ENCODE results near the gene AUTS2.

The AUTS2 gene

GRCh38 chr7:69857014-69857413 lies 258.7 kb downstream of the AUTS2 start:
- no peak for DNase-seq (ENCODE audit: low read depth)

- DNase-seq (ENCODE audit: low read depth) = no peak
Measured at GRCh38 chr7:69858471-69858870, 260.2 kb downstream of the AUTS2 start.

DNA sequence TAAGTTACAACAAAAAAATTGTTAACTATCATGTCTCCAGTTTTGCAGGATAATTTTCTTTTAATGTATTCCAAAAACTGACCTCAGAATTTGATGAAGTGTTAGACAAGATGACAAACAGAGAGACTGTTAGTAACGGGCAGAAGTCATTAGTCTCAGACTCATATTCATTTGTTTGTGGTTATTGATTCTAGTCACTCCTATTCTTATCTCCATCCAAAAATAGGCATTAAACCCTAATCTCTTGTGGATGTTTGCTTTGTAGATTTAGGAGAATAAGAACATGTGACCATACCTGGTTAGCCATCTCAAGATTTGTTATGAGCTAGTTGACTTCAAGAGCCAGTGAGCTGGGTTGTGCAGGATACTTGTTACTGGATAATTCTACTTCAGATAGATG lies 261.1 kb downstream of the AUTS2 start:
- DNase-seq (ENCODE audit: low read depth) = no peak

DNA sequence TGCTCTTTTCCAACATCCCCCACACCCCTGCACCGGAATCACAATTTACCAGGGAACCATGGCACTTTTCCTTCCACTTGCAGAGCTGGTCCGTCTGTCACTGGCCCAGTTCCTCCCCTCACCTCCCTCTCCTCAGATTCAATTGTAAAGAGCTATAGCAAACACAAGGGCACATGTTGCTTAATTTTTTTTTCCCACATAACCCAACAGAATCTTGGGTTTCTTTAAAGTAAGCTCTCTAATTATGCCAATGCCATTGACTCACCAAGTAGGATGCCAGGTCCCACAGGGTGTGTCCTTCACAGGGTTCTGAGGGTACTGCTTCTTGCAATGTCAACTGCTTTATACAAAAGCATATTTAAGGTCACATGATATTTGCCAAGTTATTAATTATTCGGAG lies 262.2 kb downstream of the AUTS2 start:
- no peak for DNase-seq (ENCODE audit: low read depth)

DNA sequence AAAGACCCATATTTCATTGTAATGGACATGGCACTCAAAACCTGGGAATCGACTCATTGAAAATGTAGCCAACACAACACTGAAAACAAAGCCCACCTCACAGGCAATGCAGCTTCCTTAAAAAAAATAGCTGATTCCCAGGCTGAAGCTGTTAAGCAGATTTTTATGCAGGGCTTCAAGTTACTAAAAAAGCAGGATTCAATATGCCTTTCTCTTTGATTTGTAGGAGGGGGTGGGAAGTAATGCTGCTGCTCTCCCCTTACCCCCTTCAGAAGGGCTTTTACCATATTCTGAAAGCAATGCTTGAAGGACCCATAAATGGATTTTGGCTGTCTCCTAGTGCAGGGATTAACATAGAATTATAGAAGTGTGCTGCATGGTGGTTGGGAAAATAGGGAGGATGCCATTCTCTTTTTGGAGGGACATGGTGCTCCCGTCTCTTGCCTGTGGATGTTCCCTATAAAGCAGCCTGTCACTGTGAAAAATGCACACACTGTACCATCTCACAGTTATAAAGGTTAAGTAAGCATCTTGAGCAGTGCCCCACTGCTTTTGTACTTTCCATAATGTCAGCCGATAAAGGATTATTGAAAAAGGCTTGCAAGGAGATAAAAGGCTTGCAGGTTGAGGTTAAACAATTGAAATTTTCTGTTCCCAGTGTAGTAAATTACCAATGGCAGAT lies 262.8 kb downstream of the AUTS2 start:
- no peak for DNase-seq (ENCODE audit: low read depth)

DNA sequence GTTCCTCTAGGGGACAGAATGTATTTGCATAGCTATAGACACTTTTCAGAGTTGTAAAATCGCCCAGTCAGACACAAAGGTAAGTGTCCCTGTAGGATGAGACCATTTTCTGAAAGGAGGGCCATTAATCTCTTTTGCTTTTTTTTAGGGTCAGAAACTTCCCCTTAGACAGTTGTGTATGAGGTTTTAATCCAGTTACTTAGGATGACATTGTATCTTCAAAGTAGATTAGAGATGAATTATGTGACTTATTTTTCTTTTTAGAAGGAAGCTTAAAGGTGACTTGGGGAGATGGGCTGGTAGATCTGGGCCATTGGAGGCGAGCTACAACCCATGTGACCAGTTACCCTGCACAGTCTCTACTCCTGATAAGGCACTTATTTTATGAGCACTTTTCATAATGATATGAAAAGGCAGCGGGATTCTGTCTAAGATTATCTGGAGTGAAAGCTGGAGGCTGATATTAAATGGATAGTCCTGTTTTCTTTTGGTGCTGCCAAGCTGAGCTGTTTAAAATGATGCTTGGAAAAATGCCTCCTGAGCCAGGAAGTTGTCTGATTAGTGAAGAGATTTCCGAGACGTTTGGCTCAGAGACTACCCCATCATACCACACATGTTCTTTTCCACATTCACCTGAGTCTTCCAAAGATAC lies 264.3 kb downstream of the AUTS2 start:
- no peak for DNase-seq (ENCODE audit: low read depth)

GRCh38 chr7:69864274-69864673 lies 266.0 kb downstream of the AUTS2 start:
- no peak for DNase-seq (ENCODE audit: low read depth)

DNA sequence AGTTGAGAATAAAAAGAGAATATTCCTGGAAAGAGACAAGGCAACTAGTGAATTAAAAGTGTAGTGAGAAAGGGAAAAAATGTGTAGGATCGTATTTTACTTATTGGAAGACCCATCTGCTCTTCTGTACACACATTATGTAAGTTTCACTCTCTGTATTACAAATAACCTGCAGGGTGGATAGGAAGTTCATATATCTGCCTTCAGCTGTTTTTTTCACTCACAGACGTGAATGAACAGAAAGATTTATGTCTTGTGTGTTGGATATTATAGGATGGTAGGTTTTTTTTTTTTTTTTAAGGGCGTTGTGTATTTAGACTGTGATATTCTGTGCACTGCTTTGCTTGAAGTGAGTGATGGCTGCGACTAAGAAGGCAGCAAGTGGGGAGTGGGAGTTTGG lies 266.5 kb downstream of the AUTS2 start:
- DNase-seq (ENCODE audit: low read depth) = no peak

- no peak for DNase-seq (ENCODE audit: low read depth)
Measured at GRCh38 chr7:69868921-69869320, 270.6 kb downstream of the AUTS2 start.

- DNase-seq (ENCODE audit: low read depth) = no peak
Measured at GRCh38 chr7:69871213-69871885, 273.1 kb downstream of the AUTS2 start.

DNA sequence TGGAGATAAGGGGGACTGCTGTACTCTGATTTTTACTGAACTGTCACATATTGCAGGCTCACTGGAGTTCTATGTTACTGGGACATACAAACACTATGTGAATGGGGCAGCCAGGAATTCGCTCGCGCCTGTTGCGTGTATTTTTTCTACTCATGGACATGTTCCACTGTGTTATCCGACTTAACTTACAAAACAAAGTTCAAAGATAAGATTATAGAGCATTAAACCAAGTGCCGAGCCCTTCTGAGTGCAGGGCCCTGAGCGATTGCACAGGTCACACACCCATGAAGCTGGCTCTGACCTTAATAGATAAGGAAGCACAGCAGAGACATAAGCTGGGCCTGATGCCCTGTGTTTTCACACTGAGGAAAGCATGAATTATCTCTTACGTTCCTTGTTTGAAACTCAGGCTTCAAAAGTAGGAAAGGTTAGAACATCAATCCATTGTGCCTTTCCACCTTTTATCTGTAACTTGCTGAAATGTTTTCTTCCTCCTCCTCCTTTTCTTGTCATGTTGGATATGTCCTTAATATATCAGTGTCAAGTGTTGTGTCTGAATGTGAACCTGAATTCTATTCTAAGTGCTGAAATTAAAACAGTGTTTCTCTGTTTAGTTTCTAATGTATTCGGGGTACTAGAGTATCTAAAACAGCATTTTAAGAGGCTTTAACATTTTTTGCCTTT lies 273.8 kb downstream of the AUTS2 start:
- no peak for DNase-seq (ENCODE audit: low read depth)

DNA sequence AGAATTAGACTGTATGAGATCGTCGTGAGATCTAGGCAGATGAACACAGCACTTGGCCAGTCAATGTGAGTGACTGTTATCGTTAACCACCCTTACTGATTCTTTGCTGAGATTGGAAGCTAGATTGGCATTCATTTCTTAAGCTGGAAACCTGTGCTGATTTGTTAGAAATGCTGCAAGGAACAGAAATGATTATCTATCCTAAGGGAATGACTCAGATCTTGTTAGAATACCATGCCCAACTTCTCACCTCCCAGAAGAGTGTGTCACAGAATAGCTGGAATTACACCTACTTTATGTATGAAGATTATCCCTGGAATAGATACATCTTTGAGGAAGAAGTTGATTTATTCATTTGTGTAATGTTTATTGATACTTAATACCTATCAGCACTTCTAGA lies 275.2 kb downstream of the AUTS2 start:
- DNase-seq (ENCODE audit: low read depth) = no peak

DNA sequence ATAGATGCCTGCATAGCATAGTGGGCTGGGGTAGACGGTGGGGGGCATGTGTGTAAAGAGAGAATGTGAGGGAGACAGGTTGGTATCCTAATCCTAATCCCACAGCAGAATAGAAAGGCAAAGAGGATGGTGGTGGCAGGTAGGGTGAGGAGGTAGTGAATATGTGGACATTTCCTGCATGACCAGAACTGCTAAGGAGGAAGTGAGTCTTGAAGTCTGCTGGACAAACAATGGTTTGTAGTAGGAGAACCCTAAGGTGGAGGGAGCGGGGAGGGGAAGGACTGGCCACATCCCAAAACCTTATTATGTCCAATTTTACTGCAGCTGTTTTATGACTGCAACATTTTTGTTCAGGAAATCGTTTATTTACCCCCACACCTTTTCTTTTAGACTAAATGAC lies 279.7 kb downstream of the AUTS2 start:
- DNase-seq (ENCODE audit: low read depth) = no peak

DNA sequence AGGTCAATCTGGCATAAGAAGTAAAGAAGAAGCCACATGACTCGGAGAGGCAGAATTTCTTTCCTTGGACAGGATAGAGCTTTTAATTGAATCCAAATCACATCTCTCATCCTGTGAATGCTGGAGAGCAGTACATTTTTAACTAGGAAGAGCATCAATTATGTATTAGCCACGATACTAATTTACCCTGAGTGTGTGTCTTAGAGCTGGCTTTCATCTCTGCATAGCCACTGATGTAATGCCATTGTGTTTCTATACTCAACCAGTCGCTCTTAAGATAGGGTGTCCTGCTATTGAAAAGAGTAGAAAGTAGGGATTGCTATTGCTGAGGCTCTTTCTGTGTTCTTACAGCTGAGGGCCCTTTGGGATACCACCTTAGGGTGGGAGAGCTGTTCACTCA lies 280.3 kb downstream of the AUTS2 start:
- no peak for DNase-seq (ENCODE audit: low read depth)

DNA sequence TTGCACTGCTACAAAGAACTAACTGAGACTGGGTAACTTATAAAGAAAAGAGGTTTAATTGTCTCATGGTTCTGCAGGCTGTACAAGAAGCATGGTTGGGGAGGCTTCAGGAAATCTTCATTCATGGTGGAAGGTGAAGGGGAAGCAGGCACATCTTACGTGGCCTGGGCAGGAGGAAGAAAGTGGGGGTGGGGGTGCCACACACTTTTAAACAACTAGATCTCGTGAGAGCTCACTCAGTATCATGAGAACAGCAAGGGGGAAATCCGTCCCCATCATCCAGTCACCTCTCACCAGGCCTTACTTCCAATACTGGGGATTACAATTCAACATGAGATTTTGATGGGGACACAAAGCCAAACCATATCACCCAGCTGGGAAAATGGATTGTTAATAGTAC lies 281.7 kb downstream of the AUTS2 start:
- no peak for DNase-seq (ENCODE audit: low read depth)

DNA sequence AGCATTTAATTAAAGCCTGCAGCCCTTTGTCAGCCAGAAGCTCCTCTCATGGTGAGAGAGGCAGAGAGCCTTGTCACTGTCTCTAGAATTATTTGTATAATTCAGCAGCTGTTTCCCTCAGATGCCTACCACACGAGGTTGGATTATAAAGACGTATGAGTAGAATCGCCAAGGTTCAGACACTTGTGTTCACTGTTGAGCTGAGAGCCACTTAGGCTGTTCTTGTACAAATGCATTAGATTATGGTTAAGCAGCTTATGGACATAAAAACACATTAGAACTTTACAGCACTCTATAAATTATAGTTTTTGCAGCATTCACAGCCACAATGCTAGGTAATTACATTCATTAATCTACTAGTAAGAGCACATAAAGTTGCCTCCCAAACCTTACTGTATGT lies 282.6 kb downstream of the AUTS2 start:
- DNase-seq (ENCODE audit: low read depth) = no peak

GRCh38 chr7:69882269-69882668 lies 284.0 kb downstream of the AUTS2 start:
- no peak for DNase-seq (ENCODE audit: low read depth)

GRCh38 chr7:69883399-69883891 lies 285.2 kb downstream of the AUTS2 start:
- DNase-seq (ENCODE audit: low read depth) = no peak

DNA sequence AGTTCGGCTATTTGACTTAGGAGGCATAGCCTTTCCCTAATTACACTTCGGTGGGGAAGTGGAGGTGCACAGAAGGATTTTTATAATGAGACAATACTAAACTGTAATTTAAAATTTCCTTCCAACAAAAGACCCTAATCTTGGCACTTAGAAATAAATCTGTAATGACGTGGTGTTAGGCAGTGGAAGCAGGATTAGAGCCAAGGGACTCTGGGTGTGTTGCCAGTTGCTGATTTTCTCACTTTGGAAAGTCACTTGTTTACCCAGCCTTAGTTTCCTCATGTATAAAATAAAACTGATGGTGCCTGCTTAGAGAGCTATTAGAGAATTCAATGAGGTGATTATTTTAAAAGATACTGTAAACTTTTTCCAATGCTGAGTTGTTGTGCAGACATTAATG lies 287.2 kb downstream of the AUTS2 start:
- no peak for DNase-seq (ENCODE audit: low read depth)

GRCh38 chr7:69889338-69889975 lies 291.2 kb downstream of the AUTS2 start:
- DNase-seq (ENCODE audit: low read depth) = no peak

DNA sequence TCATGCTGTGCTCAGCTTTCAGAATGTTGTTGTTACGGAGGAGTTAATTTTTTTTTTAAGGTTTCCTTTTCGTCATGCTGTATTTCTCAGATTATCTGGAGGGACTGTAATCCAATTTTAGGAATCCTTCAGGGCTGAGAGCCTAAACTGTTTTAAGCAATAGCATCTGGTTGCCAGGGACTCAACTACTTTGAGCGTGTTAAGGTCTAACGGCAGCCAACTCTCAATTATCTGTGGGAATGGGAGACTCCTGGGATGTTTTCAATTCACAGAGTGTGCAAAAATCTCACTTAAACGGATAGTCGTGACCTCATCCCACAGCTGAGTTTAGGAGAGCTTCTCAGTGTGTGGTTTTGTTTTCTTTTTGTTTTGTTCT lies 291.7 kb downstream of the AUTS2 start:
- no peak for DNase-seq (ENCODE audit: low read depth)

- no peak for DNase-seq (ENCODE audit: low read depth)
Measured at GRCh38 chr7:69892790-69893189, 294.5 kb downstream of the AUTS2 start.

Measured in HS-5 (cell line).